HL-60 (cell line): ENCODE measurements around the gene PRKAR1B.

Experiments used
- GABPA ChIP-seq: IDR thresholded peaks from 2 replicates; pipeline ENCODE4 v1.6.1; 2012; ENCODE audit warnings: low read depth
- POLR2AphosphoS5 ChIP-seq: IDR thresholded peaks from 2 replicates; pipeline ENCODE4 v1.6.1; 2012; ENCODE audit warnings: low read depth
- SPI1 ChIP-seq: IDR thresholded peaks from 2 replicates; pipeline ENCODE4 v1.6.1; 2012; ENCODE audit warnings: low read depth, mild to moderate bottlenecking, borderline replicate concordance
- TF ChIP-seq, protein P1 (sequence below): IDR thresholded peaks from one replicate; pipeline ENCODE4 v1.5.1; 2011; ENCODE audit warnings: low read length, control low read depth, inconsistent platforms; ENCODE audit not compliant: insufficient read depth
- TF ChIP-seq, protein P2 (sequence below): IDR thresholded peaks from 2 replicates; pipeline ENCODE4 v1.6.1; 2012; ENCODE audit warnings: low read depth; ENCODE audit not compliant: insufficient replicate concordance

DNA sequence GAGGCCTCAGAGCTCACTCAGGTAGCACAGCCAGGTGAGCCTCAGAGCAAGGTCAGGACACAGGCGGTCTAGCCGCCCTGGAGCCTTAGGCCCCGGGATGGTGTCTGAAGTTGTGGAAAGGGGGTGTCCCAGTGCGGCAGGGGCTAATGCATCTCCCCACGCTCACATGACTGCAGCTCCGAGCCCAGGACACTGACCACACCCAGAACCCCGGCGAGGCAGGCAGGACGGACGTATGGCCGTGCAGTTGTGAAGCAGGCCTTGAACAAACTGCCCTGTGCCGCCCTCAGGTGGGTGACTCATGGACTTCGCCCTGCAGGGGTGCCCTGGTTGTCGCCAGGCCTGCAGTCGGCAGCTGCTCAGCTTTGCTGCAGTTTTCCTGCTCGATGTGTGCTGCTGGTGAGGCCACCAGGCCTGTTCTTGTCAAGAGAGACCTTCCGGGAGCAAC, 5.0 kb upstream of the PRKAR1B start:
- TF ChIP-seq, protein P1, sequence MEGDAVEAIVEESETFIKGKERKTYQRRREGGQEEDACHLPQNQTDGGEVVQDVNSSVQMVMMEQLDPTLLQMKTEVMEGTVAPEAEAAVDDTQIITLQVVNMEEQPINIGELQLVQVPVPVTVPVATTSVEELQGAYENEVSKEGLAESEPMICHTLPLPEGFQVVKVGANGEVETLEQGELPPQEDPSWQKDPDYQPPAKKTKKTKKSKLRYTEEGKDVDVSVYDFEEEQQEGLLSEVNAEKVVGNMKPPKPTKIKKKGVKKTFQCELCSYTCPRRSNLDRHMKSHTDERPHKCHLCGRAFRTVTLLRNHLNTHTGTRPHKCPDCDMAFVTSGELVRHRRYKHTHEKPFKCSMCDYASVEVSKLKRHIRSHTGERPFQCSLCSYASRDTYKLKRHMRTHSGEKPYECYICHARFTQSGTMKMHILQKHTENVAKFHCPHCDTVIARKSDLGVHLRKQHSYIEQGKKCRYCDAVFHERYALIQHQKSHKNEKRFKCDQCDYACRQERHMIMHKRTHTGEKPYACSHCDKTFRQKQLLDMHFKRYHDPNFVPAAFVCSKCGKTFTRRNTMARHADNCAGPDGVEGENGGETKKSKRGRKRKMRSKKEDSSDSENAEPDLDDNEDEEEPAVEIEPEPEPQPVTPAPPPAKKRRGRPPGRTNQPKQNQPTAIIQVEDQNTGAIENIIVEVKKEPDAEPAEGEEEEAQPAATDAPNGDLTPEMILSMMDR: no peak
- no peak for TF ChIP-seq POLR2AphosphoS5
- no peak for TF ChIP-seq GABPA
- TF ChIP-seq, protein P2, sequence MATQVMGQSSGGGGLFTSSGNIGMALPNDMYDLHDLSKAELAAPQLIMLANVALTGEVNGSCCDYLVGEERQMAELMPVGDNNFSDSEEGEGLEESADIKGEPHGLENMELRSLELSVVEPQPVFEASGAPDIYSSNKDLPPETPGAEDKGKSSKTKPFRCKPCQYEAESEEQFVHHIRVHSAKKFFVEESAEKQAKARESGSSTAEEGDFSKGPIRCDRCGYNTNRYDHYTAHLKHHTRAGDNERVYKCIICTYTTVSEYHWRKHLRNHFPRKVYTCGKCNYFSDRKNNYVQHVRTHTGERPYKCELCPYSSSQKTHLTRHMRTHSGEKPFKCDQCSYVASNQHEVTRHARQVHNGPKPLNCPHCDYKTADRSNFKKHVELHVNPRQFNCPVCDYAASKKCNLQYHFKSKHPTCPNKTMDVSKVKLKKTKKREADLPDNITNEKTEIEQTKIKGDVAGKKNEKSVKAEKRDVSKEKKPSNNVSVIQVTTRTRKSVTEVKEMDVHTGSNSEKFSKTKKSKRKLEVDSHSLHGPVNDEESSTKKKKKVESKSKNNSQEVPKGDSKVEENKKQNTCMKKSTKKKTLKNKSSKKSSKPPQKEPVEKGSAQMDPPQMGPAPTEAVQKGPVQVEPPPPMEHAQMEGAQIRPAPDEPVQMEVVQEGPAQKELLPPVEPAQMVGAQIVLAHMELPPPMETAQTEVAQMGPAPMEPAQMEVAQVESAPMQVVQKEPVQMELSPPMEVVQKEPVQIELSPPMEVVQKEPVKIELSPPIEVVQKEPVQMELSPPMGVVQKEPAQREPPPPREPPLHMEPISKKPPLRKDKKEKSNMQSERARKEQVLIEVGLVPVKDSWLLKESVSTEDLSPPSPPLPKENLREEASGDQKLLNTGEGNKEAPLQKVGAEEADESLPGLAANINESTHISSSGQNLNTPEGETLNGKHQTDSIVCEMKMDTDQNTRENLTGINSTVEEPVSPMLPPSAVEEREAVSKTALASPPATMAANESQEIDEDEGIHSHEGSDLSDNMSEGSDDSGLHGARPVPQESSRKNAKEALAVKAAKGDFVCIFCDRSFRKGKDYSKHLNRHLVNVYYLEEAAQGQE: no peak
- TF ChIP-seq SPI1: no peak
